Lower leg skin (tissue), 3 donors: ENCODE measurements around the gene MIGA1.

Experiments used
- POLR2A ChIP-seq, 2 donors: fragments of 450-650 bp; IDR thresholded peaks; one replicate each; pipeline ENCODE4 v1.6.1; 2016 to 2017; ENCODE audit warnings: antibody characterized with exemption in 2 of 2, mild to moderate bottlenecking in 1 of 2, moderate library complexity in 1 of 2
- TF ChIP-seq, protein P1 (sequence below), 3 donors: fragments of 450-650 bp; IDR thresholded peaks; one replicate each; pipeline ENCODE4 v1.5.1; 2016; ENCODE audit warnings: antibody characterized with exemption in 3 of 3, mild to moderate bottlenecking in 3 of 3, moderate library complexity in 2 of 3

DNA sequence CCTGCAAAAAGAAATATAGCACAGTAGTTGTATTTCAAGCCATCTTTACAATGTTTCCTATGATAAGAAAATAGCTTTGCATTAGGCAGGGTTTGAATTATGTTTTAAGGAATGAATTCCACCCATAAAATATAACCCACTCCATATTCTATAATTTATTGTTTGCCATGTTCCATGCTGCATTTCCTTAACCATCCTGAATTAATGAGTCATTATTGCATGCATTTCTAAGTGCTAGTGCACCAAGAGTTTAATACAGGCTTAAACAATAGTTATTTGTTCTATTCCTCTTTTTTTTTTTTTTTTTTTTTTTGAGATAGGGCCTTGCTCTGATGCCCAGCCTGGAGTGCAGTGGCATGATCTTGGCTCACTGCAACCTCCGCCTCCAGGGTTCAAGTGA lies 45.2 kb downstream of the MIGA1 start:
- TF ChIP-seq, protein P1, sequence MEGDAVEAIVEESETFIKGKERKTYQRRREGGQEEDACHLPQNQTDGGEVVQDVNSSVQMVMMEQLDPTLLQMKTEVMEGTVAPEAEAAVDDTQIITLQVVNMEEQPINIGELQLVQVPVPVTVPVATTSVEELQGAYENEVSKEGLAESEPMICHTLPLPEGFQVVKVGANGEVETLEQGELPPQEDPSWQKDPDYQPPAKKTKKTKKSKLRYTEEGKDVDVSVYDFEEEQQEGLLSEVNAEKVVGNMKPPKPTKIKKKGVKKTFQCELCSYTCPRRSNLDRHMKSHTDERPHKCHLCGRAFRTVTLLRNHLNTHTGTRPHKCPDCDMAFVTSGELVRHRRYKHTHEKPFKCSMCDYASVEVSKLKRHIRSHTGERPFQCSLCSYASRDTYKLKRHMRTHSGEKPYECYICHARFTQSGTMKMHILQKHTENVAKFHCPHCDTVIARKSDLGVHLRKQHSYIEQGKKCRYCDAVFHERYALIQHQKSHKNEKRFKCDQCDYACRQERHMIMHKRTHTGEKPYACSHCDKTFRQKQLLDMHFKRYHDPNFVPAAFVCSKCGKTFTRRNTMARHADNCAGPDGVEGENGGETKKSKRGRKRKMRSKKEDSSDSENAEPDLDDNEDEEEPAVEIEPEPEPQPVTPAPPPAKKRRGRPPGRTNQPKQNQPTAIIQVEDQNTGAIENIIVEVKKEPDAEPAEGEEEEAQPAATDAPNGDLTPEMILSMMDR (IDR thresholded peaks at IDR 0.05), result no peak
- no peak for TF ChIP-seq POLR2A (IDR thresholded peaks at IDR 0.05)
